Endothelial cell of umbilical vein (primary cell): ENCODE data around the gene RGS6.

Experiments
- CTCF ChIP-seq, 2 donors: IDR thresholded peaks; 1 replicate in 1 of 2; 2 replicates in 1 of 2; pipeline ENCODE4 v1.5.1; 2011; ENCODE audit warnings: low read length in 2 of 2, mild to moderate bottlenecking in 2 of 2, moderate library complexity in 2 of 2, control low read depth in 1 of 2, inconsistent platforms in 1 of 2, low read depth in 1 of 2; ENCODE audit not compliant: insufficient read depth in 1 of 2; ENCODE audit errors: extremely low read depth in 1 of 2
- EZH2 ChIP-seq: IDR thresholded peaks from 2 replicates; pipeline ENCODE4 v1.6.1; 2012; ENCODE audit warnings: borderline replicate concordance, low read depth, mild to moderate bottlenecking, moderate library complexity, low read length, inconsistent platforms; ENCODE audit not compliant: severe bottlenecking
- FOS ChIP-seq: IDR thresholded peaks from 2 replicates; pipeline ENCODE4 v1.6.1; 2011; ENCODE audit warnings: mild to moderate bottlenecking, low read length, moderate library complexity, borderline replicate concordance; ENCODE audit not compliant: insufficient read depth
- GATA2 ChIP-seq: IDR thresholded peaks from 2 replicates; pipeline ENCODE4 v1.7.0; 2011; ENCODE audit warnings: low read depth, mild to moderate bottlenecking, moderate library complexity, mixed read lengths, low read length; ENCODE audit not compliant: insufficient read length, insufficient read depth
- JUN ChIP-seq: IDR thresholded peaks from 2 replicates; pipeline ENCODE4 v1.6.1; 2011; ENCODE audit warnings: borderline replicate concordance, low read depth; ENCODE audit not compliant: insufficient read length, insufficient read depth
- MAX ChIP-seq: IDR thresholded peaks from 2 replicates; pipeline ENCODE4 v1.6.1; 2011; ENCODE audit not compliant: insufficient read depth, insufficient read length
- POLR2A ChIP-seq: IDR thresholded peaks from 2 replicates; pipeline ENCODE4 v1.6.1; 2012; ENCODE audit warnings: low read depth, mild to moderate bottlenecking, control low read depth, low read length
- POLR2AphosphoS5 ChIP-seq: IDR thresholded peaks from 2 replicates; pipeline ENCODE4 v1.6.1; 2012; ENCODE audit warnings: low read depth, mild to moderate bottlenecking, control low read depth, low read length, moderate library complexity; ENCODE audit not compliant: insufficient read depth

GRCh38 chr14:72485695-72486094, 553.5 kb downstream of the RGS6 start:
- TF ChIP-seq POLR2AphosphoS5, result no peak
- TF ChIP-seq JUN, result no peak
- TF ChIP-seq CTCF (IDR thresholded peaks at IDR 0.05; ENCODE audit: extremely low read depth in 1 of 2, insufficient read depth in 1 of 2, low read depth in 1 of 2, low read length in 2 of 2), result no peak
- no peak for TF ChIP-seq FOS
- no peak for TF ChIP-seq POLR2A
- TF ChIP-seq MAX, result no peak
- no peak for TF ChIP-seq EZH2
- no peak for TF ChIP-seq GATA2
